Body of pancreas (tissue), 4 donors: Measurements from ENCODE around the gene TMEM134. TPM values are rescaled to one million over a fixed set of nuclear protein-coding genes. Genes with fewer than 3 reads are reported as not detected.

Source experiments
- ATAC-seq: fragments of 150-250 bp; one replicate; pipeline ENCODE4 v1.9.1; 2016
- DNase-seq, 4 donors: peaks; one replicate each; pipeline ENCODE4 v3.0.0-alpha.2; 2019
- H3K27ac ChIP-seq, 4 donors: fragments of 200-600 bp; sonication (generic); 1 replicate in 3 of 4; 2 replicates in 1 of 4; pipeline versions ENCODE4 v1.5.1 to v1.6.1; 2016 to 2019; ENCODE audit warnings: mild to moderate bottlenecking in 1 of 4, mixed read lengths in 1 of 4, moderate library complexity in 1 of 4
- H3K27me3 ChIP-seq, 2 donors: fragments of 200-600 bp; sonication (generic); one replicate each; pipeline ENCODE4 v1.6.0; 2016; ENCODE audit warnings: mild to moderate bottlenecking in 1 of 2
- H3K36me3 ChIP-seq, 2 donors: fragments of 200-600 bp; sonication (generic); replicated peaks in 1 of 2; 2 replicates each; pipeline ENCODE4 v1.5.1; 2016; ENCODE audit warnings: low read depth in 2 of 2; ENCODE audit not compliant: insufficient read depth in 1 of 2
- H3K4me1 ChIP-seq: fragments of 200-600 bp; sonication (generic); one replicate; pipeline ENCODE4 v1.6.0; 2016
- H3K4me3 ChIP-seq, 2 donors: fragments of 200-600 bp; sonication (generic); 1 replicate in 1 of 2; 2 replicates in 1 of 2; pipeline ENCODE4 v1.5.1; 2016 to 2019
- H3K9me3 ChIP-seq, 3 donors: fragments of 200-600 bp; sonication (generic); 1 replicate in 2 of 3; 2 replicates in 1 of 3; pipeline ENCODE4 v1.5.1; 2016
- CTCF ChIP-seq, 7 experiments: fragments of 450-650 bp in 4 of 7; fragments of 200-600 bp in 3 of 7; sonication (generic) in 3 of 7; IDR thresholded peaks; one replicate each; pipeline ENCODE4 v1.5.1; 2016 to 2019; ENCODE audit warnings: antibody characterized with exemption in 7 of 7
- POLR2A ChIP-seq, 3 donors: fragments of 450-650 bp; IDR thresholded peaks; one replicate each; pipeline ENCODE4 v1.6.1; 2016; ENCODE audit warnings: antibody characterized with exemption in 3 of 3, mild to moderate bottlenecking in 2 of 3
- WGBS, 2 donors: methylation state at CpG; one replicate each; pipeline ENCODE4 v1.1.5; 2017; 5-methylcytosine and 5-hydroxymethylcytosine counted together
- intact Hi-C: fragments of 100-400 bp; cut with DNase I; formaldehyde crosslinking; loops from one replicate; pipeline ENCODE4 v1.15.1; 2023
- total RNA-seq, 2 donors: library from RNA; depleted of rRNA; stranded (reverse); fragments of >200 nt; gene quantifications; one replicate each; pipeline ENCODE4 v1.1.0, GENCODE V29; 2016

The TMEM134 gene
- total RNA-seq, 2 donors from 2014 or later = 69.5 to 118 TPM

GRCh38 chr11:67456068-67456705 lies 12.9 kb downstream of the TMEM134 start:
- ATAC-seq (no peak), DNase-seq (no peak)
- Histone ChIP-seq H3K4me3 (no peak overlapping the region), H3K4me1 (peaks cover 8% of the 10 kb centered on the region), H3K36me3 (no peaks in the 10 kb centered on the region), H3K9me3 (no peaks in the 10 kb centered on the region), H3K27me3 (no peaks in the 10 kb centered on the region), H3K27ac (no peak overlapping the region)
- intact Hi-C loops = no loop called here
- 22 to 74% methylated on average over 1 to 24 of the region's 25 CpGs for WGBS, 2 donors
- TF ChIP-seq CTCF (IDR thresholded peaks at IDR 0.05) = no peak
- no peak for TF ChIP-seq POLR2A (IDR thresholded peaks at IDR 0.05)

- no peak within 1 kb of the TSS for H3K4me3 ChIP-seq
- TF ChIP-seq POLR2A (IDR thresholded peaks at IDR 0.05) (no peak), CTCF (IDR thresholded peaks at IDR 0.05) (no peak)
- H3K4me1 ChIP-seq = peaks cover 8% of the 10 kb centered on the region
- WGBS, 2 donors = 80 to 83% methylated on average over 2 to 3 of the region's 3 CpGs
- H3K36me3 ChIP-seq = no peaks in the 10 kb centered on the region
- no peaks in the 10 kb centered on the region for H3K9me3 ChIP-seq
- intact Hi-C loops = no loop called here
- no peaks in the 10 kb centered on the region for H3K27me3 ChIP-seq
- ATAC-seq (no peak), DNase-seq (no peak)
- no peak within 1 kb of the TSS for H3K27ac ChIP-seq
These were observed 14.0 kb downstream of the TMEM134 start, which contains the start of gene CABP4 for GRCh38 chr11:67455054-67455453. TSS of gene CABP4 (plus strand) at chr11:67455354. CDS start at chr11:67455424, 70 bp downstream.

GRCh38 chr11:67453816-67454732 lies 15.0 kb downstream of the TMEM134 start:
- ATAC-seq = no peak
- H3K27me3 ChIP-seq = no peaks in the 10 kb centered on the region
- intact Hi-C loops = no loop called here
- 90 to 92% methylated on average over 10 to 20 of the region's 21 CpGs for WGBS, 2 donors
- DNase-seq = no peak
- TF ChIP-seq POLR2A (IDR thresholded peaks at IDR 0.05) (no peak), CTCF (IDR thresholded peaks at IDR 0.05) (no peak)
- H3K4me1 ChIP-seq = peaks cover 8% of the 10 kb centered on the region
- no peaks in the 10 kb centered on the region for H3K36me3 ChIP-seq
- no peak overlapping the region for H3K4me3 ChIP-seq
- H3K9me3 ChIP-seq = no peaks in the 10 kb centered on the region
- H3K27ac ChIP-seq = no peak overlapping the region

GRCh38 chr11:67452141-67452952 lies 16.7 kb downstream of the TMEM134 start, which contains the start of gene GPR152:
TSS of gene GPR152 (minus strand) at chr11:67452729. CDS start at chr11:67452724, 5 bp downstream.
- Histone ChIP-seq H3K4me1 (peaks cover 8% of the 10 kb centered on the region), H3K4me3 (no peak within 1 kb of the TSS), H3K27me3 (no peaks in the 10 kb centered on the region), H3K36me3 (no peaks in the 10 kb centered on the region), H3K27ac (peak within 1 kb of the TSS in 2 of 4 donors; percentile 41 to 56), H3K9me3 (no peaks in the 10 kb centered on the region)
- peak; percentile 55 to 84 (median 72) for DNase-seq
- WGBS, 2 donors = 75 to 84% methylated on average over 6 to 24 of the region's 33 CpGs
- intact Hi-C loops = no loop called here
- ATAC-seq = peak; percentile 70
- no peak for TF ChIP-seq POLR2A (IDR thresholded peaks at IDR 0.05)
- TF ChIP-seq CTCF (IDR thresholded peaks at IDR 0.05) = peak in 2 of 7 experiments; percentile 1 to 10
